ENCODE data around the gene RAPGEF5. TPM values are rescaled to one million over a fixed set of nuclear protein-coding genes. Genes with fewer than 3 reads are reported as not detected.

RAPGEF5 gene
- polyA plus RNA-seq, 1 of the 3 experiments (the other 2 are of a cell fraction), result 1.2 TPM

GRCh38 chr7:22318376-22318775, 38.6 kb downstream of the RAPGEF5 start (continued):
- no peak for TF ChIP-seq REST (IDR thresholded peaks at IDR 0.05; ENCODE audit: low read depth, low read length)
- no peak for TF ChIP-seq FOXJ3 (CRISPR knock-in tag; IDR thresholded peaks at IDR 0.05)
- TF ChIP-seq EZH2phosphoT487 (IDR thresholded peaks at IDR 0.05; ENCODE audit: borderline replicate concordance, low read depth), result no peak
- no peak for TF ChIP-seq FOXM1 (IDR thresholded peaks at IDR 0.05; ENCODE audit: low read depth)
- no peak for TF ChIP-seq SMC3 (IDR thresholded peaks at IDR 0.05; ENCODE audit: low read depth, low read length)

- no peaks in the 10 kb centered on the region for H3K27me3 ChIP-seq (ENCODE audit: insufficient read depth)
- H3K27ac ChIP-seq (ENCODE audit: low read depth in 2 of 2, low read length in 1 of 2), result no peak overlapping the region
- no peaks in the 10 kb centered on the region for H4K20me1 ChIP-seq (ENCODE audit: insufficient read depth)
- 88% methylated on average over 4 of the region's 4 CpGs for WGBS (ENCODE audit: low lambda C conversion rate)
- no peak overlapping the region for H3K4me2 ChIP-seq
- no peaks in the 10 kb centered on the region for H3K79me2 ChIP-seq (ENCODE audit: insufficient read depth)
- no peak overlapping the region for H3K4me3 ChIP-seq (ENCODE audit: low read depth in 2 of 2, low read length in 1 of 2)
- H3K9me2 ChIP-seq, result no peaks in the 10 kb centered on the region
- H3K4me1 ChIP-seq (ENCODE audit: control insufficient read depth in 1 of 2, insufficient read depth in 2 of 2, low read depth in 1 of 2, low read length in 1 of 2), result peaks cover 2 to 22% of the 10 kb centered on the region in 2 experiments
- peaks cover 0 to 13% of the 10 kb centered on the region in 2 experiments for H3K36me3 ChIP-seq (replicated peaks in 1 of 2; ENCODE audit: control insufficient read depth in 1 of 2, insufficient read depth in 2 of 2, low read length in 1 of 2)
- POLR2A ChIA-PET, result no interaction called here
- no peaks in the 10 kb centered on the region for H3K9me3 ChIP-seq
- TF ChIP-seq CHD2 (IDR thresholded peaks at IDR 0.05; ENCODE audit: low read length, partially characterized antibody) (no peak), EP300 (IDR thresholded peaks at IDR 0.05; ENCODE audit: borderline replicate concordance in 1 of 2, low read depth in 1 of 2, low read length in 1 of 2) (no peak), SMC3 (IDR thresholded peaks at IDR 0.05; ENCODE audit: low read depth, low read length) (no peak), MEF2A (IDR thresholded peaks at IDR 0.05; ENCODE audit: borderline replicate concordance, low read depth) (no peak), JUND (IDR thresholded peaks at IDR 0.05) (no peak), ZBTB33 (IDR thresholded peaks at IDR 0.05; ENCODE audit: borderline replicate concordance, low read depth) (no peak), IRF3 (IDR thresholded peaks at IDR 0.05; ENCODE audit: low read depth, low read length) (no peak), MXI1 (IDR thresholded peaks at IDR 0.05; ENCODE audit: low read depth, low read length) (no peak), FOXM1 (IDR thresholded peaks at IDR 0.05; ENCODE audit: low read depth) (no peak), TEAD4 (IDR thresholded peaks at IDR 0.05; ENCODE audit: borderline replicate concordance, insufficient read depth) (no peak), NRF1 (IDR thresholded peaks at IDR 0.05; ENCODE audit: low read depth, low read length) (no peak), GABPA (IDR thresholded peaks at IDR 0.05; ENCODE audit: low read depth) (no peak)
- TF ChIP-seq, protein P1, sequence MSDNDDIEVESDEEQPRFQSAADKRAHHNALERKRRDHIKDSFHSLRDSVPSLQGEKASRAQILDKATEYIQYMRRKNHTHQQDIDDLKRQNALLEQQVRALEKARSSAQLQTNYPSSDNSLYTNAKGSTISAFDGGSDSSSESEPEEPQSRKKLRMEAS (IDR thresholded peaks at IDR 0.05; ENCODE audit: low read depth), result no peak
- TF ChIP-seq, protein P2, sequence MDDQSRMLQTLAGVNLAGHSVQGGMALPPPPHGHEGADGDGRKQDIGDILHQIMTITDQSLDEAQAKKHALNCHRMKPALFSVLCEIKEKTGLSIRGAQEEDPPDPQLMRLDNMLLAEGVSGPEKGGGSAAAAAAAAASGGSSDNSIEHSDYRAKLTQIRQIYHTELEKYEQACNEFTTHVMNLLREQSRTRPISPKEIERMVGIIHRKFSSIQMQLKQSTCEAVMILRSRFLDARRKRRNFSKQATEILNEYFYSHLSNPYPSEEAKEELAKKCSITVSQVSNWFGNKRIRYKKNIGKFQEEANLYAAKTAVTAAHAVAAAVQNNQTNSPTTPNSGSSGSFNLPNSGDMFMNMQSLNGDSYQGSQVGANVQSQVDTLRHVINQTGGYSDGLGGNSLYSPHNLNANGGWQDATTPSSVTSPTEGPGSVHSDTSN (IDR thresholded peaks at IDR 0.05), result no peak
- no peak for DNase-seq
- no peak overlapping the region for H3K9ac ChIP-seq
- peaks cover 11% of the 10 kb centered on the region for H3F3A ChIP-seq (replicated peaks; ENCODE audit: insufficient read depth)
- H2AFZ ChIP-seq (ENCODE audit: low read depth), result no peak overlapping the region
- CTCF ChIA-PET, result interaction anchor here (1.2 to 1.9 kb wide), 2 partner anchors 9 to 15 kb away, joined by 3 to 7 read pairs; no protein-coding TSS in a partner anchor
Measured at GRCh38 chr7:22317632-22318031, 39.3 kb downstream of the RAPGEF5 start.
